ENCODE results near the gene AHCYL2.

- TF ChIP-seq EZH2phosphoT487 (IDR thresholded peaks at IDR 0.05; ENCODE audit: borderline replicate concordance, low read length), result no peak
- TF ChIP-seq, protein P1, sequence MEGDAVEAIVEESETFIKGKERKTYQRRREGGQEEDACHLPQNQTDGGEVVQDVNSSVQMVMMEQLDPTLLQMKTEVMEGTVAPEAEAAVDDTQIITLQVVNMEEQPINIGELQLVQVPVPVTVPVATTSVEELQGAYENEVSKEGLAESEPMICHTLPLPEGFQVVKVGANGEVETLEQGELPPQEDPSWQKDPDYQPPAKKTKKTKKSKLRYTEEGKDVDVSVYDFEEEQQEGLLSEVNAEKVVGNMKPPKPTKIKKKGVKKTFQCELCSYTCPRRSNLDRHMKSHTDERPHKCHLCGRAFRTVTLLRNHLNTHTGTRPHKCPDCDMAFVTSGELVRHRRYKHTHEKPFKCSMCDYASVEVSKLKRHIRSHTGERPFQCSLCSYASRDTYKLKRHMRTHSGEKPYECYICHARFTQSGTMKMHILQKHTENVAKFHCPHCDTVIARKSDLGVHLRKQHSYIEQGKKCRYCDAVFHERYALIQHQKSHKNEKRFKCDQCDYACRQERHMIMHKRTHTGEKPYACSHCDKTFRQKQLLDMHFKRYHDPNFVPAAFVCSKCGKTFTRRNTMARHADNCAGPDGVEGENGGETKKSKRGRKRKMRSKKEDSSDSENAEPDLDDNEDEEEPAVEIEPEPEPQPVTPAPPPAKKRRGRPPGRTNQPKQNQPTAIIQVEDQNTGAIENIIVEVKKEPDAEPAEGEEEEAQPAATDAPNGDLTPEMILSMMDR (IDR thresholded peaks at IDR 0.05; ENCODE audit: low read depth, low read length, poor library complexity, severe bottlenecking), result no peak
Observed at GRCh38 chr7:129371487-129371886, 146.7 kb downstream of the AHCYL2 start.
